SK-N-SH treated with all-trans-retinoic acid at 6 μM for 48 hours (cell line): Measurements from ENCODE around the gene FES.
A peak's percentile ranks its signal among the peaks of the same experiment; 100 is the strongest.

ENCODE experiments used
- ATAC-seq: fragments of 200-7000 bp; cut with Tn5 transposase; 3 replicates; pipeline ENCODE4 v1.9.1; 2020; ENCODE audit warnings: mild to moderate bottlenecking, moderate library complexity
- BACH2 ChIP-seq: fragments of 250-450 bp; sonication (Bioruptor Pico); IDR thresholded peaks from 2 replicates; pipeline ENCODE4 v1.9.0; 2021; ENCODE audit warnings: mild to moderate bottlenecking, borderline replicate concordance
- CSDC2 ChIP-seq: fragments of 250-450 bp; sonication (Bioruptor Pico); IDR thresholded peaks from 2 replicates; pipeline ENCODE4 v1.5.0; 2020; ENCODE audit warnings: mild to moderate bottlenecking, moderate library complexity
- ESRRG ChIP-seq: fragments of 250-450 bp; sonication (Bioruptor Pico); IDR thresholded peaks from 2 replicates; pipeline ENCODE4 v1.6.1; 2021; ENCODE audit warnings: mild to moderate bottlenecking
- GLIS3 ChIP-seq: fragments of 250-450 bp; sonication (Bioruptor Pico); IDR thresholded peaks from 2 replicates; pipeline ENCODE4 v1.5.0; 2020; ENCODE audit warnings: mild to moderate bottlenecking, moderate library complexity
- OSR1 ChIP-seq: fragments of 250-450 bp; sonication (Bioruptor Pico); IDR thresholded peaks from 2 replicates; pipeline ENCODE4 v1.8.0; 2022; ENCODE audit warnings: moderate library complexity, mild to moderate bottlenecking, inconsistent platforms
- PPARA ChIP-seq: fragments of 250-450 bp; sonication (Bioruptor Pico); IDR thresholded peaks from 2 replicates; pipeline ENCODE4 v1.5.0; 2020; ENCODE audit warnings: mild to moderate bottlenecking, borderline replicate concordance
- RARB ChIP-seq: fragments of 250-450 bp; sonication (Bioruptor Pico); IDR thresholded peaks from 2 replicates; pipeline ENCODE4 v1.8.0; 2021; ENCODE audit warnings: mild to moderate bottlenecking, moderate library complexity
- SNAI2 ChIP-seq: fragments of 250-450 bp; sonication (Bioruptor Pico); IDR thresholded peaks from 2 replicates; pipeline ENCODE4 v1.5.0; 2020; ENCODE audit warnings: mild to moderate bottlenecking, moderate library complexity
- TOX ChIP-seq: fragments of 250-450 bp; sonication (Bioruptor Pico); IDR thresholded peaks from 2 replicates; pipeline ENCODE4 v1.8.0; 2021; ENCODE audit warnings: mild to moderate bottlenecking, moderate library complexity, borderline replicate concordance
- ZC3H10 ChIP-seq: fragments of 250-450 bp; sonication (Bioruptor Pico); IDR thresholded peaks from 2 replicates; pipeline ENCODE4 v1.5.1; 2021; ENCODE audit warnings: mild to moderate bottlenecking, moderate library complexity
- ZFP3 ChIP-seq: fragments of 250-450 bp; sonication (Bioruptor Pico); IDR thresholded peaks from 2 replicates; pipeline ENCODE4 v1.5.0; 2020; ENCODE audit warnings: mild to moderate bottlenecking, moderate library complexity
- ZFP30 ChIP-seq: fragments of 450-650 bp; formaldehyde crosslinking; IDR thresholded peaks from 2 replicates; pipeline ENCODE4 v1.5.0; 2022; ENCODE audit warnings: mild to moderate bottlenecking, moderate library complexity
- ZNF70 ChIP-seq: fragments of 450-650 bp; formaldehyde crosslinking; IDR thresholded peaks from 2 replicates; pipeline ENCODE4 v1.5.0; 2020; ENCODE audit warnings: mild to moderate bottlenecking, moderate library complexity
- ZNF8 ChIP-seq: fragments of 450-650 bp; formaldehyde crosslinking; IDR thresholded peaks from 2 replicates; pipeline ENCODE4 v1.5.0; 2020; ENCODE audit warnings: mild to moderate bottlenecking, moderate library complexity
- TF ChIP-seq, protein P1 (sequence below): fragments of 250-450 bp; sonication (Bioruptor Pico); IDR thresholded peaks from 2 replicates; pipeline ENCODE4 v1.5.1; 2021; ENCODE audit warnings: mild to moderate bottlenecking, moderate library complexity
- TF ChIP-seq, protein P2 (sequence below): fragments of 250-450 bp; sonication (Bioruptor Pico); IDR thresholded peaks from 2 replicates; pipeline ENCODE4 v1.8.0; 2020; ENCODE audit warnings: mild to moderate bottlenecking, moderate library complexity, borderline replicate concordance
- TF ChIP-seq, protein P3 (sequence below): fragments of 250-450 bp; sonication (Bioruptor Pico); IDR thresholded peaks from 2 replicates; pipeline ENCODE4 v1.5.1; 2020; ENCODE audit warnings: low read depth, mild to moderate bottlenecking, moderate library complexity
- TF ChIP-seq, protein P4 (sequence below): fragments of 250-450 bp; sonication (Bioruptor Pico); IDR thresholded peaks from 2 replicates; pipeline ENCODE4 v1.5.0; 2020; ENCODE audit warnings: mild to moderate bottlenecking, moderate library complexity

Gene FES

DNA sequence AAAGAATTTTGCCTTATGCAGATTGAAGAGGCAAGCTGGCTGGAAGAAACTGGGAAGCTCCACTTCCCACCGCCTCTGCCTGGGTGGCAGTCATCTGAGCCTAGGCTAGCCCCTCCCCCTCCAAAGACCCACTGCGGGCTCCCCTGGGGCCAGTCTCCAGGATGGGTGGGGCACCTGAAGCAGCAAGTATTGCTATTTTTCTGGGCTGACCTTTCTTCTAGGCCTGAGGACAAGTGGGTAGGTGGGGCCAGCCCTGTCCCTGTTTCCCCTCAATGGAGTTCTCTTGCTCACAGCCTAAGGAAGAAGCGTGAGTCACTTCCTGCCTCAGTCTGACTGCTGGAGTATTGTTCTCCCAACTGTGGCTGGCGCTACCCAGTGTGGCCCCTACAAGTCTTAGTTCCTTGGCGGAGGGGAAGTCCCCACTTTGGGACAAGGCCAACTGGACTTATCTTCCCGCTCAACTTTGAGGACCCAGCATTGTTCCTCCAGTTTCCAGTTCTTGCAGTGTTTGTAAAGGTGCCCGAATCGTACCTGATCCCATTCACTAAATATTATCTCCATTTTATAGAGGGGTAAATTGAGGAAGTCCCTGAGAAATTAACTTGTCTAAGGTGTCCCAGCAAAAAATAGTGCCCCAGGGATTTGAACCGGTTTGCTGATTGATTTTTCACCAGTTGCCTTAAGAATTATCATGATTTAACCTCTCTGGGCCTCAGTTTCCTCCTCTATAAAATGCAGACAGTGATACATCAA lies 14.5 kb upstream of the FES start:
- peak; percentile 73 for ATAC-seq
- TF ChIP-seq BACH2 (CRISPR knock-in tag), result no peak
- no peak for TF ChIP-seq PPARA (CRISPR knock-in tag)
- no peak for TF ChIP-seq GLIS3 (CRISPR knock-in tag)
- TF ChIP-seq, protein P1, sequence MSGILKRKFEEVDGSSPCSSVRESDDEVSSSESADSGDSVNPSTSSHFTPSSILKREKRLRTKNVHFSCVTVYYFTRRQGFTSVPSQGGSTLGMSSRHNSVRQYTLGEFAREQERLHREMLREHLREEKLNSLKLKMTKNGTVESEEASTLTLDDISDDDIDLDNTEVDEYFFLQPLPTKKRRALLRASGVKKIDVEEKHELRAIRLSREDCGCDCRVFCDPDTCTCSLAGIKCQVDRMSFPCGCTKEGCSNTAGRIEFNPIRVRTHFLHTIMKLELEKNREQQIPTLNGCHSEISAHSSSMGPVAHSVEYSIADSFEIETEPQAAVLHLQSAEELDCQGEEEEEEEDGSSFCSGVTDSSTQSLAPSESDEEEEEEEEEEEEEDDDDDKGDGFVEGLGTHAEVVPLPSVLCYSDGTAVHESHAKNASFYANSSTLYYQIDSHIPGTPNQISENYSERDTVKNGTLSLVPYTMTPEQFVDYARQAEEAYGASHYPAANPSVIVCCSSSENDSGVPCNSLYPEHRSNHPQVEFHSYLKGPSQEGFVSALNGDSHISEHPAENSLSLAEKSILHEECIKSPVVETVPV (CRISPR knock-in tag), result no peak
- TF ChIP-seq OSR1 (CRISPR knock-in tag), result no peak
- no peak for TF ChIP-seq SNAI2 (CRISPR knock-in tag)
- TF ChIP-seq ZFP30 (CRISPR knock-in tag), result no peak
- no peak for TF ChIP-seq ZFP3 (CRISPR knock-in tag)
- TF ChIP-seq ZC3H10 (CRISPR knock-in tag), result no peak
- no peak for TF ChIP-seq ZNF8 (CRISPR knock-in tag)

DNA sequence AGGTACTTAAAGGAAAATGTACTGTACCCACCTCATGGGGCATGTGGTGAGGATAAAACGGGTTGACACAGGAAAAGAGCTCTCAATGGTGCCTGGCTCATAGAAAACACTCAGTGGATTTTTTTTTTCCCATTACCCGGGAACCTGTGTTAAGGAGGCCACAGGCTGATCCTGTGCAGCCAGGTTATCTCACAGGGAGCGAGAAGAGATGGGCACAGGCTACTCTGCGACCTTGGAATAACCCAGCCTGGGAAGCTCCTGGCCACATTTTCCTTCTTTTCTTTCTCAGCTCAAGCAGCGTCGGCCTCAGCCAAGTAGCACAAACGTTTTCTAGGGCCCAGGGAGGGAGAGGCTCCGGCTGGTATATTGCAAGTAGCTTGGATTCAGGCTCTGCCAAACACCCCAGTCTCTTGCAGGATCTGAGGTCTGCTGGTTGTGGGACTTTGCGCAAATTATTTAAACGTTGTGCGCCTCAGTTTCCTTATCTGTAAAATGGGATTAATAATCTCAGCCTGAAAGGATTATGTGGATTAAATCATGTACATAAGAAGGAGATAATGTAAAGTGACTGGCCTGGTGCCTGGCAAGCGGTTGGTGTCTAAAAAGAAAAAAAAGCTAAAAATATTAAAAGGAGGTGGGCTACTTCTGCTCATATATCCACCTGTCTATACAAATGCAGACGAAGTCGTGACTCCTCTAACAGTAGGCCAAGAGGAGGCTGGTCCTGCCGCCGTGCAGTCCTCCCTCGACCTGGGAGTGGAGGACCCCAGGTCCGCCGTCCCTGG lies 13.8 kb upstream of the FES start:
- ATAC-seq, result peak; percentile 36
- TF ChIP-seq ZNF8 (CRISPR knock-in tag), result no peak
- TF ChIP-seq ZNF70, result peak; percentile 88
- TF ChIP-seq, all 23 proteins: peak for 1

DNA sequence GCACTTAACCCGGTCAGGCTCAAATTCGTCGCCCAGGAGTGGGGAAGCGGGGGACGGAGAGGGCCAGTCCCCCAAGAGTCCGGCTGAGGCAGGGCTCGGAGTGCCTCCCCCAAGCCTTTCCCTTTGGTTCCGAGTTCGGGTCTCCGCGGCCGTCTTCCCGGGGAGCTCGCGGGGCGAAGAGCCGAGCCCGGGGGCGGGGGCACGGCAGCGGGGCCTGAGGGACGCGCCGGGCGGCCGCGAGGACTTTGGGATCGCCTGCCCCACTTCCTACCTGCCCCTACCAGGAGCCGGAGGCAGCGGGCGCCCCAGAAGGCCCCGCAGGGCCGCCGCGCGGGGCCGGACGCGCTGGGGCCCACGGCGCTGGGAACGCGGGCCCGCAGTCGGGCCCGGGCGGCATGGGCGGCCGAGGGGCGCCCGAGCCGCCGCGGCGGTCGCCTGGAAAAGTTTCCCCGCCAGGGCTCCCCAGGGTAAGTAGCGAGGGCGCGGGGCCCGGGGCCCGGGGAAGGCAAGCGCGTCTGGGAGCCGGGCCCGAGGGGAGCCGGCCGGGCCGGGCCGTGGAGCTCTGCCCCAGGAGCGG lies 13.1 kb upstream of the FES start:
- TF ChIP-seq ZFP30 (CRISPR knock-in tag) (no peak), ZNF8 (CRISPR knock-in tag) (no peak), RARB (no peak), ESRRG (CRISPR knock-in tag) (no peak), OSR1 (CRISPR knock-in tag) (no peak), SNAI2 (CRISPR knock-in tag) (no peak), ZNF70 (no peak), CSDC2 (no peak), TOX (CRISPR knock-in tag) (no peak)
- TF ChIP-seq, protein P2, sequence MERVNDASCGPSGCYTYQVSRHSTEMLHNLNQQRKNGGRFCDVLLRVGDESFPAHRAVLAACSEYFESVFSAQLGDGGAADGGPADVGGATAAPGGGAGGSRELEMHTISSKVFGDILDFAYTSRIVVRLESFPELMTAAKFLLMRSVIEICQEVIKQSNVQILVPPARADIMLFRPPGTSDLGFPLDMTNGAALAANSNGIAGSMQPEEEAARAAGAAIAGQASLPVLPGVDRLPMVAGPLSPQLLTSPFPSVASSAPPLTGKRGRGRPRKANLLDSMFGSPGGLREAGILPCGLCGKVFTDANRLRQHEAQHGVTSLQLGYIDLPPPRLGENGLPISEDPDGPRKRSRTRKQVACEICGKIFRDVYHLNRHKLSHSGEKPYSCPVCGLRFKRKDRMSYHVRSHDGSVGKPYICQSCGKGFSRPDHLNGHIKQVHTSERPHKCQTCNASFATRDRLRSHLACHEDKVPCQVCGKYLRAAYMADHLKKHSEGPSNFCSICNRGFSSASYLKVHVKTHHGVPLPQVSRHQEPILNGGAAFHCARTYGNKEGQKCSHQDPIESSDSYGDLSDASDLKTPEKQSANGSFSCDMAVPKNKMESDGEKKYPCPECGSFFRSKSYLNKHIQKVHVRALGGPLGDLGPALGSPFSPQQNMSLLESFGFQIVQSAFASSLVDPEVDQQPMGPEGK (CRISPR knock-in tag), result no peak
- TF ChIP-seq, protein P1 (CRISPR knock-in tag), result no peak
- TF ChIP-seq, protein P3, sequence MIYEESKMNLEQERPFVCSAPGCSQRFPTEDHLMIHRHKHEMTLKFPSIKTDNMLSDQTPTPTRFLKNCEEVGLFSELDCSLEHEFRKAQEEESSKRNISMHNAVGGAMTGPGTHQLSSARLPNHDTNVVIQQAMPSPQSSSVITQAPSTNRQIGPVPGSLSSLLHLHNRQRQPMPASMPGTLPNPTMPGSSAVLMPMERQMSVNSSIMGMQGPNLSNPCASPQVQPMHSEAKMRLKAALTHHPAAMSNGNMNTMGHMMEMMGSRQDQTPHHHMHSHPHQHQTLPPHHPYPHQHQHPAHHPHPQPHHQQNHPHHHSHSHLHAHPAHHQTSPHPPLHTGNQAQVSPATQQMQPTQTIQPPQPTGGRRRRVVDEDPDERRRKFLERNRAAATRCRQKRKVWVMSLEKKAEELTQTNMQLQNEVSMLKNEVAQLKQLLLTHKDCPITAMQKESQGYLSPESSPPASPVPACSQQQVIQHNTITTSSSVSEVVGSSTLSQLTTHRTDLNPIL (CRISPR knock-in tag), result no peak
- TF ChIP-seq, protein P4, sequence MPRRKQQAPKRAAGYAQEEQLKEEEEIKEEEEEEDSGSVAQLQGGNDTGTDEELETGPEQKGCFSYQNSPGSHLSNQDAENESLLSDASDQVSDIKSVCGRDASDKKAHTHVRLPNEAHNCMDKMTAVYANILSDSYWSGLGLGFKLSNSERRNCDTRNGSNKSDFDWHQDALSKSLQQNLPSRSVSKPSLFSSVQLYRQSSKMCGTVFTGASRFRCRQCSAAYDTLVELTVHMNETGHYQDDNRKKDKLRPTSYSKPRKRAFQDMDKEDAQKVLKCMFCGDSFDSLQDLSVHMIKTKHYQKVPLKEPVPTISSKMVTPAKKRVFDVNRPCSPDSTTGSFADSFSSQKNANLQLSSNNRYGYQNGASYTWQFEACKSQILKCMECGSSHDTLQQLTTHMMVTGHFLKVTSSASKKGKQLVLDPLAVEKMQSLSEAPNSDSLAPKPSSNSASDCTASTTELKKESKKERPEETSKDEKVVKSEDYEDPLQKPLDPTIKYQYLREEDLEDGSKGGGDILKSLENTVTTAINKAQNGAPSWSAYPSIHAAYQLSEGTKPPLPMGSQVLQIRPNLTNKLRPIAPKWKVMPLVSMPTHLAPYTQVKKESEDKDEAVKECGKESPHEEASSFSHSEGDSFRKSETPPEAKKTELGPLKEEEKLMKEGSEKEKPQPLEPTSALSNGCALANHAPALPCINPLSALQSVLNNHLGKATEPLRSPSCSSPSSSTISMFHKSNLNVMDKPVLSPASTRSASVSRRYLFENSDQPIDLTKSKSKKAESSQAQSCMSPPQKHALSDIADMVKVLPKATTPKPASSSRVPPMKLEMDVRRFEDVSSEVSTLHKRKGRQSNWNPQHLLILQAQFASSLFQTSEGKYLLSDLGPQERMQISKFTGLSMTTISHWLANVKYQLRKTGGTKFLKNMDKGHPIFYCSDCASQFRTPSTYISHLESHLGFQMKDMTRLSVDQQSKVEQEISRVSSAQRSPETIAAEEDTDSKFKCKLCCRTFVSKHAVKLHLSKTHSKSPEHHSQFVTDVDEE (CRISPR knock-in tag), result no peak
- ATAC-seq, result peak; percentile 23
